ENCODE measurements around the gene BAZ1A. TPM values are rescaled to one million over a fixed set of nuclear protein-coding genes. Genes with fewer than 3 reads are reported as not detected.

The BAZ1A gene
- total and polyA plus RNA-seq, 2 donors (not counting 1 experiment from before 2014, with no cell fraction given) = 18.8 to 36.8 TPM

GRCh38 chr14:34873589-34874385, 1.4 kb downstream of the BAZ1A start:
- Mint-ChIP-seq H3K27me3 (no peaks in the 10 kb centered on the region), H3K9me3 (ENCODE audit: insufficient read depth) (no peaks in the 10 kb centered on the region), H3K27ac (peak overlapping the region; percentile 100), H3K4me1 (peaks cover 48% of the 10 kb centered on the region), H3K4me3 (peak overlapping the region; percentile 93)
- Histone ChIP-seq H2AFZ (ENCODE audit: insufficient read depth, low read depth, low read length, poor library complexity, severe bottlenecking) (peak overlapping the region; percentile 67), H3K36me3 (replicated peaks in 1 of 2; ENCODE audit: control extremely low read depth in 1 of 2, control insufficient read depth in 1 of 2, extremely low read depth in 1 of 2, insufficient read depth in 2 of 2, low read length in 1 of 2) (no peaks in the 10 kb centered on the region), H3K4me1 (ENCODE audit: control insufficient read depth in 2 of 2, insufficient read depth in 2 of 2, low read length in 2 of 2) (peaks cover 18% of the 10 kb centered on the region in 2 donors), H3K9me3 (ENCODE audit: control extremely low read depth in 1 of 3, control insufficient read depth in 2 of 3, insufficient read depth in 1 of 3, low read length in 2 of 3) (no peaks in the 10 kb centered on the region), H3K79me2 (ENCODE audit: control insufficient read depth, insufficient read depth, low read length) (peaks cover 52% of the 10 kb centered on the region), H4K20me1 (ENCODE audit: control insufficient read depth, insufficient read depth, low read length, poor library complexity, severe bottlenecking) (peaks cover 20% of the 10 kb centered on the region), H3K9ac (ENCODE audit: low read length) (peak overlapping the region; percentile 100), H3K4me2 (replicated peaks; ENCODE audit: low read depth, low read length, poor library complexity, severe bottlenecking) (peak overlapping the region; percentile 76), H3K4me3 (ENCODE audit: control extremely low read depth in 1 of 5, extremely low read depth in 1 of 5, insufficient read depth in 1 of 5, low read depth in 2 of 5, low read length in 4 of 5) (peak overlapping the region; percentile 89 to 99 (median 95)), H3K27me3 (replicated peaks in 1 of 4; ENCODE audit: control extremely low read depth in 1 of 4, control insufficient read depth in 3 of 4, insufficient read depth in 4 of 4, low read length in 3 of 4) (no peaks in the 10 kb centered on the region), H3K27ac (ENCODE audit: low read length in 2 of 2) (peak overlapping the region; percentile 100)
- intact Hi-C loops (cut with micrococcal nuclease) = loop anchor here (1.0 to 10.0 kb wide), 9 partner anchors 41 to 951 kb away; partner anchors contain the start of genes BRMS1L, CFL2, FAM177A1 and PPP2R3C
- ATAC-seq (ENCODE audit: low read depth) = peak; percentile 76
- TF ChIP-seq CTCF (IDR thresholded peaks at IDR 0.05) (no peak), EZH2 (IDR thresholded peaks at IDR 0.05; ENCODE audit: borderline replicate concordance, insufficient read depth, low read depth, low read length, poor library complexity, severe bottlenecking) (no peak)
- WGBS (ENCODE audit: insufficient coverage) = 0% methylated on average over 75 of the region's 81 CpGs
- peak; percentile 95 for DNase-seq
- CTCF ChIA-PET = interaction anchor here (1.4 kb wide), 1 partner anchor 8 kb away, joined by 3 read pairs; no protein-coding TSS in a partner anchor
- POLR2A ChIA-PET = interaction anchor here (0.6 to 2.5 kb wide), 5 partner anchors 88 to 531 kb away, joined by 3 to 11 read pairs (median 4); partner anchors contain the start of genes CFL2, FAM177A1, NFKBIA and SRP54
